Measurements from ENCODE around the gene SPECC1. TPM values are rescaled to one million over a fixed set of nuclear protein-coding genes. Genes with fewer than 3 reads are reported as not detected.
"Not testable (repeated sequence)": the region's sequence is repeated elsewhere in the genome, so short reads cannot be mapped to it uniquely, and the experiment has no call there.

Gene SPECC1
- total and polyA plus RNA-seq, 12 donors, result 19.2 to 96.1 (median 40.3) TPM

GRCh38 chr17:20009052-20009301 is 182 bp upstream of the SPECC1 start:
- DNase-seq, result peak in 1 of 7 donors; percentile 59
- no peak for TF ChIP-seq POLR2A (IDR thresholded peaks at IDR 0.05)
- TF ChIP-seq CTCF (IDR thresholded peaks at IDR 0.05), result peak in 3 of 6 experiments; percentile 58 to 72 (median 58)
- Histone ChIP-seq H3K9me3 (replicated peaks in 1 of 3) (no peaks in the 10 kb centered on the region), H3K4me3 (peak overlapping the region in 2 of 4 donors; percentile 35 to 61), H3K27me3 (peaks cover 19% of the 10 kb centered on the region), H3K27ac (no peak overlapping the region), H3K36me3 (replicated peaks in 1 of 2) (no peaks in the 10 kb centered on the region), H3K4me1 (replicated peaks in 1 of 2) (peaks cover 4 to 8% of the 10 kb centered on the region in 2 donors)
- 0 to 1% (median 1%) methylated on average over 17 to 18 of the region's 18 CpGs for WGBS, 4 donors
- intact Hi-C loops (cut with DNase I), result no loop called here

GRCh38 chr17:20010099-20010863 is 1.1 kb downstream of the SPECC1 start:
- TF ChIP-seq CTCF (IDR thresholded peaks at IDR 0.05), result peak; percentile 16 to 40 (median 31)
- no peak for TF ChIP-seq POLR2A (IDR thresholded peaks at IDR 0.05)
- H3K27ac ChIP-seq, result peak overlapping the region in 3 of 5 donors; percentile 11 to 60 (median 27)
- intact Hi-C loops (cut with DNase I), result no loop called here

GRCh38 chr17:20010936-20011335 is 1.8 kb downstream of the SPECC1 start:
- intact Hi-C loops (cut with DNase I), result no loop called here
- peaks cover 11% of the 10 kb centered on the region for H3K27me3 ChIP-seq
- no peak overlapping the region for H3K27ac ChIP-seq
- WGBS, 4 donors, result 72 to 82% (median 79%) methylated on average over 1 of the region's 1 CpG
- no peak for DNase-seq
- H3K4me3 ChIP-seq, result no peak overlapping the region
- H3K9me3 ChIP-seq (replicated peaks in 1 of 3), result no peaks in the 10 kb centered on the region
- H3K36me3 ChIP-seq (replicated peaks in 1 of 2), result no peaks in the 10 kb centered on the region
- TF ChIP-seq POLR2A (IDR thresholded peaks at IDR 0.05) (no peak), CTCF (IDR thresholded peaks at IDR 0.05) (no peak)
- peaks cover 4 to 8% of the 10 kb centered on the region in 2 donors for H3K4me1 ChIP-seq (replicated peaks in 1 of 2)

More at GRCh38 chr17:20010099-20010863, 1.1 kb downstream of the SPECC1 start:
- Histone ChIP-seq H3K36me3 (replicated peaks in 1 of 2) (no peaks in the 10 kb centered on the region), H3K4me1 (replicated peaks in 1 of 2) (peaks cover 4 to 8% of the 10 kb centered on the region in 2 donors), H3K4me3 (peak overlapping the region in 2 of 4 donors; percentile 35 to 61), H3K9me3 (replicated peaks in 1 of 3) (no peaks in the 10 kb centered on the region), H3K27me3 (peaks cover 11% of the 10 kb centered on the region)
- DNase-seq, result peak in 6 of 7 donors; percentile 49 to 72 (median 56)
- 21 to 24% (median 23%) methylated on average over 11 of the region's 11 CpGs for WGBS, 4 donors

- no peaks in the 10 kb centered on the region for H3K36me3 ChIP-seq (replicated peaks in 1 of 2)
- H3K4me1 ChIP-seq (replicated peaks in 1 of 2), result peaks cover 4 to 8% of the 10 kb centered on the region in 2 donors
- DNase-seq, result no peak
- H3K27ac ChIP-seq, result no peak overlapping the region
- no peak overlapping the region for H3K4me3 ChIP-seq
- H3K9me3 ChIP-seq (replicated peaks in 1 of 3), result no peaks in the 10 kb centered on the region
- peaks cover 11% of the 10 kb centered on the region for H3K27me3 ChIP-seq
- WGBS, 4 donors, result 56 to 71% (median 60%) methylated on average over 2 of the region's 2 CpGs
- intact Hi-C loops (cut with DNase I), result no loop called here
- TF ChIP-seq POLR2A (IDR thresholded peaks at IDR 0.05), result no peak
- no peak for TF ChIP-seq CTCF (IDR thresholded peaks at IDR 0.05)
Observed at GRCh38 chr17:20012017-20012536, 2.9 kb downstream of the SPECC1 start.

- 88 to 96% (median 92%) methylated on average over 3 to 32 of the region's 32 CpGs for WGBS, 4 donors
- H3K4me1 ChIP-seq (replicated peaks in 1 of 2); H3K9me3 ChIP-seq (replicated peaks in 1 of 3); H3K27ac ChIP-seq; H3K4me3 ChIP-seq; intact Hi-C loops (cut with DNase I); DNase-seq; H3K36me3 ChIP-seq (replicated peaks in 1 of 2): not testable (repeated sequence)
- peaks cover 11% of the 10 kb centered on the region for H3K27me3 ChIP-seq
Observed at GRCh38 chr17:20016475-20016992, 7.4 kb downstream of the SPECC1 start.

Measured in adrenal gland (tissue), 12 donors.